K562 (cell line): Measurements from ENCODE around the gene VWC2. TPM values are rescaled to one million over a fixed set of nuclear protein-coding genes. Genes with fewer than 3 reads are reported as not detected.

ENCODE experiments used
- BRF2 ChIP-seq: IDR thresholded peaks from 3 replicates; pipeline ENCODE4 v1.6.1; 2011; ENCODE audit warnings: borderline replicate concordance, mild to moderate bottlenecking; ENCODE audit not compliant: insufficient read length, insufficient read depth
- CBFA2T3 ChIP-seq: fragments of 450-650 bp; IDR thresholded peaks from 2 replicates; pipeline ENCODE4 v1.6.1; 2017
- ELF2 ChIP-seq: fragments of 250-450 bp; sonication (Bioruptor Pico); IDR thresholded peaks from 2 replicates; pipeline ENCODE4 v1.5.0; 2021; ENCODE audit warnings: mild to moderate bottlenecking
- GABPB1 ChIP-seq: sonication (generic); formaldehyde crosslinking; IDR thresholded peaks from 2 replicates; pipeline ENCODE4 v1.8.0; 2022; ENCODE audit warnings: mild to moderate bottlenecking, missing genetic modification reagents
- GTF2B ChIP-seq: IDR thresholded peaks from 2 replicates; pipeline ENCODE4 v1.6.1; 2011; ENCODE audit not compliant: insufficient read length; ENCODE audit errors: extremely low read depth
- POLR2G ChIP-seq: fragments of 200-400 bp; formaldehyde crosslinking; IDR thresholded peaks from 2 replicates; pipeline ENCODE4 v1.6.1; 2017; ENCODE audit warnings: low read depth, mild to moderate bottlenecking, antibody characterized with exemption, low read length, moderate library complexity
- ZFPM2 ChIP-seq: fragments of 250-450 bp; sonication (Bioruptor Pico); IDR thresholded peaks from 2 replicates; pipeline ENCODE4 v1.5.1; 2022; ENCODE audit warnings: mild to moderate bottlenecking
- ZNF444 ChIP-seq: fragments of 250-450 bp; sonication (Bioruptor Pico); IDR thresholded peaks from 2 replicates; pipeline ENCODE4 v1.4.0; 2020; ENCODE audit warnings: mild to moderate bottlenecking, moderate library complexity
- polyA plus RNA-seq, 8 experiments: library from polyadenylated mRNA; depleted of rRNA in 4 of 8; stranded (reverse) in 5 of 8; unstranded in 3 of 8; fragments of >200 nt; fragmentation: Nextera tagmentation in 2 of 8; fragmentation: Illumina TruSeq in 1 of 8; extraction: Ambion mirVana in 2 of 8; extraction: Trizol in 1 of 8; gene quantifications; 2 replicates each; pipeline versions ENCODE4 v1.2.1 to v1.2.3, GENCODE V29; 2011 to 2014; ENCODE audit warnings: inconsistent platforms in 1 of 8, missing spikeins in 1 of 8
- total RNA-seq, 7 experiments: library from RNA; depleted of rRNA in 6 of 7; stranded (reverse); fragments of >200 nt in 6 of 7; fragmentation: Illumina TruSeq in 2 of 7; extraction: Trizol in 2 of 7; gene quantifications; 2 replicates each; pipeline versions ENCODE4 v1.2.1 to v1.2.3, GENCODE V29; 2011 to 2021; ENCODE audit warnings: low replicate concordance in 1 of 7
- TF ChIP-seq, protein P1 (sequence below): sonication (generic); formaldehyde crosslinking; IDR thresholded peaks from 2 replicates; pipeline ENCODE4 v1.8.0; 2023; ENCODE audit warnings: missing genetic modification reagents, mild to moderate bottlenecking, borderline replicate concordance

The VWC2 gene
- total and polyA plus RNA-seq, 9 of the 15 experiments (the other 6 are each of a cell fraction or from before 2014, with no cell fraction given): not detected

- TF ChIP-seq, protein P1, sequence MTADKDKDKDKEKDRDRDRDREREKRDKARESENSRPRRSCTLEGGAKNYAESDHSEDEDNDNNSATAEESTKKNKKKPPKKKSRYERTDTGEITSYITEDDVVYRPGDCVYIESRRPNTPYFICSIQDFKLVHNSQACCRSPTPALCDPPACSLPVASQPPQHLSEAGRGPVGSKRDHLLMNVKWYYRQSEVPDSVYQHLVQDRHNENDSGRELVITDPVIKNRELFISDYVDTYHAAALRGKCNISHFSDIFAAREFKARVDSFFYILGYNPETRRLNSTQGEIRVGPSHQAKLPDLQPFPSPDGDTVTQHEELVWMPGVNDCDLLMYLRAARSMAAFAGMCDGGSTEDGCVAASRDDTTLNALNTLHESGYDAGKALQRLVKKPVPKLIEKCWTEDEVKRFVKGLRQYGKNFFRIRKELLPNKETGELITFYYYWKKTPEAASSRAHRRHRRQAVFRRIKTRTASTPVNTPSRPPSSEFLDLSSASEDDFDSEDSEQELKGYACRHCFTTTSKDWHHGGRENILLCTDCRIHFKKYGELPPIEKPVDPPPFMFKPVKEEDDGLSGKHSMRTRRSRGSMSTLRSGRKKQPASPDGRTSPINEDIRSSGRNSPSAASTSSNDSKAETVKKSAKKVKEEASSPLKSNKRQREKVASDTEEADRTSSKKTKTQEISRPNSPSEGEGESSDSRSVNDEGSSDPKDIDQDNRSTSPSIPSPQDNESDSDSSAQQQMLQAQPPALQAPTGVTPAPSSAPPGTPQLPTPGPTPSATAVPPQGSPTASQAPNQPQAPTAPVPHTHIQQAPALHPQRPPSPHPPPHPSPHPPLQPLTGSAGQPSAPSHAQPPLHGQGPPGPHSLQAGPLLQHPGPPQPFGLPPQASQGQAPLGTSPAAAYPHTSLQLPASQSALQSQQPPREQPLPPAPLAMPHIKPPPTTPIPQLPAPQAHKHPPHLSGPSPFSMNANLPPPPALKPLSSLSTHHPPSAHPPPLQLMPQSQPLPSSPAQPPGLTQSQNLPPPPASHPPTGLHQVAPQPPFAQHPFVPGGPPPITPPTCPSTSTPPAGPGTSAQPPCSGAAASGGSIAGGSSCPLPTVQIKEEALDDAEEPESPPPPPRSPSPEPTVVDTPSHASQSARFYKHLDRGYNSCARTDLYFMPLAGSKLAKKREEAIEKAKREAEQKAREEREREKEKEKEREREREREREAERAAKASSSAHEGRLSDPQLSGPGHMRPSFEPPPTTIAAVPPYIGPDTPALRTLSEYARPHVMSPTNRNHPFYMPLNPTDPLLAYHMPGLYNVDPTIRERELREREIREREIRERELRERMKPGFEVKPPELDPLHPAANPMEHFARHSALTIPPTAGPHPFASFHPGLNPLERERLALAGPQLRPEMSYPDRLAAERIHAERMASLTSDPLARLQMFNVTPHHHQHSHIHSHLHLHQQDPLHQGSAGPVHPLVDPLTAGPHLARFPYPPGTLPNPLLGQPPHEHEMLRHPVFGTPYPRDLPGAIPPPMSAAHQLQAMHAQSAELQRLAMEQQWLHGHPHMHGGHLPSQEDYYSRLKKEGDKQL (CRISPR knock-in tag): no peak
- no peak for TF ChIP-seq CBFA2T3
- no peak for TF ChIP-seq POLR2G
- no peak for TF ChIP-seq GTF2B
- TF ChIP-seq BRF2: no peak
- TF ChIP-seq ELF2 (CRISPR knock-in tag): no peak
- no peak for TF ChIP-seq ZNF444 (CRISPR knock-in tag)
- no peak for TF ChIP-seq GABPB1
- no peak for TF ChIP-seq ZFPM2 (CRISPR knock-in tag)
Observed at GRCh38 chr7:49783446-49783845, 10.0 kb downstream of the VWC2 start (continued).
